Measurements from ENCODE around the gene RPS25. TPM values are rescaled to one million over a fixed set of nuclear protein-coding genes. Genes with fewer than 3 reads are reported as not detected.
"Not testable (repeated sequence)": the region's sequence is repeated elsewhere in the genome, so short reads cannot be mapped to it uniquely, and the experiment has no call there.

Gene RPS25
- total and polyA plus RNA-seq, 12 donors, result 743 to 1,607 (median 838) TPM

DNA sequence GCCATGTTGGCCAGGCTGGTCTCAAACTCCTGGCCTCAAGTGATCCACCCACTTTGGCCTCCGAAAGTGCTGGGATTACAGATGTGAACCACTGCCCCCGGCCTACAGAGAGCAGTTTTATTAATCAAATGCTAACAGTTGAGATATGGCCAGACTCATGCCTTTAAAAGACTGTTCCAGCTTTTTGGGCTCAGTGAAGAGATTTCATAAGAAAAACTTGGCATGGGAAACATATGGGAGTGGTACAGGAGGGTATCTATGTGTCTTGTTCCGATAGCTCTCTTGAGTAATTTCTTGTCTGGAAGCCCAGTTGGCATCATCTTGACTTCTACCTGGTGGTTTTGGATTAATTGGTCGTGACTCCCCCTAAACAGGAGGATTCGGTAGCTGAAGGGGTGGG is 20.7 kb upstream of the RPS25 start:
- no peaks in the 10 kb centered on the region for H3K27me3 ChIP-seq
- no peaks in the 10 kb centered on the region for H3K9me3 ChIP-seq
- ATAC-seq (no peak), DNase-seq (no peak)
- no peaks in the 10 kb centered on the region for H3K36me3 ChIP-seq
- no peak for TF ChIP-seq CTCF (IDR thresholded peaks at IDR 0.05)
- H3K4me3 ChIP-seq, result no peak overlapping the region
- WGBS, 2 donors, result 85 to 86% methylated on average over 5 of the region's 5 CpGs
- H3K4me1 ChIP-seq, result no peaks in the 10 kb centered on the region
- intact Hi-C loops (cut with DNase I), result no loop called here
- no peak overlapping the region for H3K27ac ChIP-seq

DNA sequence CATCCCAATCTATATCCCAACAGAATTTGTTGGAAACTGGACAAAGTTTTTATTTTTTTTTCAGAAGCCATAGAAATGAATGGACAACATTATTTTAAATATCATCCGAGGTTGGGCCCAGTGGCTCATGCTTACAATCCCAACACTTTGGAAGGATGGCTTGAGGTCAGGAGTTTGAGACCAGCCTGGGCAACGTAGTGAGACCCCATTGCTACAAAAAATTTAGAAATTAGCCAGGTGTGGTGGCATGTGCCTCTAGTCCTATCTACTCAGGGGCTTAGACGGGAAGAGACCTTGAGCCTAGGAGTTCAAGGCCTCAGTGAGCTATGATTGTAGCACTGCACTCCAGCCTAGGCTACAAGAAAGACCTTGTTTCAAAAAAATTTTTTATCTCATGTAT is 16.7 kb upstream of the RPS25 start:
- intact Hi-C loops (cut with DNase I), result no loop called here
- 85 to 87% methylated on average over 3 of the region's 3 CpGs for whole genome bisulfite sequencing, 2 donors
- no peak for TF ChIP-seq CTCF (IDR thresholded peaks at IDR 0.05)

DNA sequence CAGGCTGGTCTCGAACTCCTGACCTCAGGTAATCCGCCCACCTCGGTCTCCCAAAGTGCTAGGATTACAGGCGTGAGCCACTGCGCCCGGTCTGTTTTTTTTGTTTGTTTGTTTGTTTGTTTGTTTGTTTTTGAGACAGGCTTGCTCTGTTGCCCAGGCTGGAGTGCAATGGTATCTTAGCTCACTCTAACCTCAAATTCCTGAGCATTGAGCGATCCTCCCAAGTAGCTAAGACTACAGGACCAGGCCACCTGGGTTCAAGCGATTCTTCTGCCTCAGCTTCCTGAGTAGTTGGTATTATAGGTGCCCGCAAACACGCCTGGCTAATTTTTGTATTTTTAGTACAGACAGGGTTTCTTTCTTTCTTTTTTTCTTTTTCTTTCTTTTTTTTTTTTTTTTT is 15.3 kb upstream of the RPS25 start:
- H3K27ac ChIP-seq; H3K9me3 ChIP-seq; ATAC-seq; H3K36me3 ChIP-seq; H3K27me3 ChIP-seq; H3K4me3 ChIP-seq; DNase-seq; intact Hi-C loops (cut with DNase I): not testable (repeated sequence)
- WGBS, 2 donors, result 87 to 90% methylated on average over 10 of the region's 10 CpGs
- H3K4me1 ChIP-seq, result peaks cover 9 to 27% (median 20%) of the 10 kb centered on the region in 9 donors

More for the DNA sequence above, 16.7 kb upstream of the RPS25 start:
- no peaks in the 10 kb centered on the region for H3K27me3 ChIP-seq
- H3K9me3 ChIP-seq, result no peaks in the 10 kb centered on the region
- no peak overlapping the region for H3K4me3 ChIP-seq
- H3K27ac ChIP-seq, result no peak overlapping the region
- no peaks in the 10 kb centered on the region for H3K36me3 ChIP-seq
- no peak for DNase-seq
- no peak for ATAC-seq
- H3K4me1 ChIP-seq, result peaks cover 3 to 14% (median 9%) of the 10 kb centered on the region in 9 donors

GRCh38 chr11:119031912-119032280 is 13.8 kb upstream of the RPS25 start:
- DNase-seq, result no peak
- Histone ChIP-seq H3K4me3 (no peak overlapping the region), H3K27me3 (no peaks in the 10 kb centered on the region), H3K36me3 (peaks cover 0 to 10% (median 0%) of the 10 kb centered on the region in 9 donors), H3K4me1 (peaks cover 9 to 28% (median 20%) of the 10 kb centered on the region in 9 donors), H3K9me3 (no peaks in the 10 kb centered on the region), H3K27ac (no peak overlapping the region)
- ATAC-seq, result no peak
- 82 to 84% methylated on average over 8 to 9 of the region's 9 CpGs for WGBS, 2 donors
- intact Hi-C loops (cut with DNase I), result loop anchor here in 1 of 10 donors (2.0 kb wide), 1 partner anchor 63 kb away; a partner anchor contains a TSS
- TF ChIP-seq CTCF (IDR thresholded peaks at IDR 0.05), result no peak

DNA sequence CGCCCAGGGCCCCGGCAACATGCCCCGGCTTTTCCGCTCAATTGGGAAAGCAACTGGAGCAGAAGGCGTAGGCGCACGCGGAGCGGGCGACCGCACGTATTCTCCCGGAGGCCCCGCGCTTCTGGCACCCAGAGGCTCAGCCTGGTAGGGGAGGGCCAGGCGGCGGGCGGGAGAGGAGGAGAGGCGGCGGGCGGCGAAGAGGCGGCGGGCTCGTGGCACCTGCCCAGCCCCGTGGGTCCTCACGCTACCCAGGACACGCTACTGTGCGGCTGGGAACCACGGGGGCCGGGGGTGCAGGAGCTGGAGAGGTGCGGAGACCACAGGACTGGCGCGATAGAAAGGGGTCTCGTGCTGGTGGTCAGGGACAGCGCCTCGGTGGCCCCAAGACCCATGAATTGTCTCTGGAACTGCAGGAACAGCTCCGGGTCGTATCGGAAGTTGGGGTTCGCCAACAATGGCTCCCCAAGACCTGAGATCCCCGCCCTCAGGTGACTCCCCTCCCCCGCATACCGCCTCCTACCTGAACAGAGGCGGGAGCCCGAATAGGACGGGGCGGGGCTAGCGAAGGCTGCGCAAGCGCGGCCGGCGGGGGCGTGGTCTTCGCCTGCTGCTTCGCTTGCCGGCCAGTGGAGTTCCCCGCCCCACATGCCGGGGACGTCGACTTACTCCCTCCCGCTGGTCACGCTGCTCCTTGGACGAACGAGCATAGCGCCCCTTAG is 12.3 kb upstream of the RPS25 start, which contains the start of gene SLC37A4:
Gene SLC37A4, minus strand, starts transcription at position 549 of the 719 bp plus-strand sequence.
- intact Hi-C loops (cut with DNase I), result loop anchor here in 1 of 10 donors (2.0 kb wide), 1 partner anchor 64 kb away; a partner anchor contains a TSS
- peak; percentile 96 to 99 (median 98) for ATAC-seq

More for the DNA sequence above, 12.3 kb upstream of the RPS25 start, which contains the start of gene SLC37A4:
- H3K9me3 ChIP-seq, result no peaks in the 10 kb centered on the region
- TF ChIP-seq CTCF (IDR thresholded peaks at IDR 0.05), result peak in 5 of 9 donors; percentile 80 to 88 (median 86)
- 0% methylated on average over 65 to 67 of the region's 67 CpGs for WGBS, 2 donors
- H3K36me3 ChIP-seq, result peaks cover 0 to 25% (median 0%) of the 10 kb centered on the region in 9 donors
- H3K4me3 ChIP-seq, result peak within 1 kb of the TSS; percentile 67 to 89 (median 80)
- peak; percentile 97 to 98 for DNase-seq
- peak within 1 kb of the TSS in 9 of 10 donors; percentile 30 to 86 (median 73) for H3K27ac ChIP-seq
- peaks cover 9 to 33% (median 24%) of the 10 kb centered on the region in 9 donors for H3K4me1 ChIP-seq
- no peaks in the 10 kb centered on the region for H3K27me3 ChIP-seq

Data from heart right ventricle (tissue), 16 donors.